ENCODE results near the gene FBXL3. TPM values are rescaled to one million over a fixed set of nuclear protein-coding genes. Genes with fewer than 3 reads are reported as not detected.

Gene FBXL3
- total RNA-seq, 1 experiment from 2014 or later = 16.7 TPM

DNA sequence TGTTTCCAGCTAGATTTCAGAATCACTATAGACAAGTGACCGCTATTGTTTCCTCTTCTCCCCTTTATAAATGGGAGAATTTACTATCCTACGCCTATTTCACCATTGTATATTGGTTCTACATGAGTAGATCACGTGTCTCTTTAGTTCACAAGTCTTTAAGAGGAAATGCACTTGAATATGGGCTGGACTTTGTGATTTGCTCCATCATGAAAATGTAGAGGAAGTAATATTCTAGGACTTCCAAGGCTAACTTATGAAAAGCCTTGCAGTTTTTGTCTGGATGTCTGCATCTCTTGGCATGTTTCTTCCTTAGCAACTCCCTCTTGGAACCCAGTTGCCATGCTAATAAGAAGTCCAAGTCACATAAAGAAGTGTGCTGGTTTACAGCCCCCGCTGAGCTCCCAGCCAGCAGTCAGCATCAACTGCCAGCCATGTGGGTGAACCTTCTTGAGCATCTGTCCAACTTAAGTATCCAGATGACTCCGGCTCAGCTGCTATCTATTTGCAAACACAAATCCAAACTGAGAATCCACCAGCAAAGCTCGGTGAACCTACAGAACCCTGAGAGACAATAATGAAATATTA is 4.8 kb upstream of the FBXL3 start:
- Histone ChIP-seq H3K23me2 (ENCODE audit: insufficient read length, low read depth, low read length, poor library complexity, severe bottlenecking) (peaks cover 4% of the 10 kb centered on the region), H3K27me3 (ENCODE audit: insufficient read depth, low read length) (no peaks in the 10 kb centered on the region), H4K8ac (replicated peaks; ENCODE audit: insufficient read length, low read depth, low read length) (no peak overlapping the region), H4K91ac (ENCODE audit: insufficient read length, low read depth, low read length) (no peak overlapping the region), H3K27ac (ENCODE audit: insufficient read length, low read depth, low read length) (no peak overlapping the region), H2BK120ac (ENCODE audit: low read depth, low read length, poor library complexity, severe bottlenecking) (no peak overlapping the region), H3K4me2 (ENCODE audit: insufficient read depth, insufficient read length, low read length) (no peak overlapping the region), H3K23ac (ENCODE audit: insufficient read length, low read depth, low read length) (no peak overlapping the region), H2BK5ac (ENCODE audit: insufficient read length, low read length) (no peak overlapping the region), H2AK5ac (ENCODE audit: insufficient read length, low read length) (no peak overlapping the region), H3K9me3 (ENCODE audit: control insufficient read depth, low read depth, low read length) (no peaks in the 10 kb centered on the region), H3K4ac (ENCODE audit: low read depth, low read length) (no peak overlapping the region), H4K5ac (ENCODE audit: insufficient read length, low read depth, low read length) (no peak overlapping the region), H3K79me1 (ENCODE audit: insufficient read depth, low read depth, low read length, poor library complexity, severe bottlenecking) (no peaks in the 10 kb centered on the region), H3K18ac (ENCODE audit: insufficient read length, low read depth, low read length) (no peak overlapping the region), H2BK20ac (ENCODE audit: low read depth, low read length, poor library complexity, severe bottlenecking) (no peak overlapping the region), H3K79me2 (ENCODE audit: insufficient read depth, low read length) (no peaks in the 10 kb centered on the region), H2BK15ac (ENCODE audit: low read depth, low read length) (no peak overlapping the region), H3K14ac (ENCODE audit: insufficient read depth, low read length) (no peak overlapping the region), H2AFZ (ENCODE audit: low read length) (no peak overlapping the region), H4K20me1 (ENCODE audit: control insufficient read depth, insufficient read depth, insufficient read length) (no peaks in the 10 kb centered on the region), H2BK12ac (ENCODE audit: insufficient read length, low read depth, low read length) (no peak overlapping the region), H3T11ph (ENCODE audit: low read length) (no peak overlapping the region), H3K9ac (ENCODE audit: extremely low read depth, insufficient read length, low read length) (no peak overlapping the region), H3K4me1 (ENCODE audit: insufficient read depth, low read length) (peaks cover 5% of the 10 kb centered on the region; the same call in 1 of the 2 replicates), H3K56ac (ENCODE audit: insufficient read length, low read depth, low read length) (no peak overlapping the region)
- Mint-ChIP-seq H3K36me3 (ENCODE audit: insufficient read depth in 1 of 3, low read depth in 3 of 3) (no peaks in the 10 kb centered on the region; a peak in 1 of 7 replicates), H3K9me3 (0 out of 5 replicates have a peak, but pooled peaks cover 0 to 3% of the 10 kb centered on the region in 2 experiments), H3K4me1 (peaks cover 7 to 16% of the 10 kb centered on the region in 2 experiments), H3K4me3 (no peak overlapping the region), H3K27ac (no peak overlapping the region; a peak in 1 of 7 replicates), H3K27me3 (ENCODE audit: low read depth) (no peaks in the 10 kb centered on the region; the same call in 1 of the 2 replicates)
- no peak for DNase-seq
- WGBS (ENCODE audit: extremely low coverage, insufficient read length, low lambda C conversion rate) = no CpG with 5 or more reads among the region's 6 CpGs
- TF ChIP-seq, protein P1, sequence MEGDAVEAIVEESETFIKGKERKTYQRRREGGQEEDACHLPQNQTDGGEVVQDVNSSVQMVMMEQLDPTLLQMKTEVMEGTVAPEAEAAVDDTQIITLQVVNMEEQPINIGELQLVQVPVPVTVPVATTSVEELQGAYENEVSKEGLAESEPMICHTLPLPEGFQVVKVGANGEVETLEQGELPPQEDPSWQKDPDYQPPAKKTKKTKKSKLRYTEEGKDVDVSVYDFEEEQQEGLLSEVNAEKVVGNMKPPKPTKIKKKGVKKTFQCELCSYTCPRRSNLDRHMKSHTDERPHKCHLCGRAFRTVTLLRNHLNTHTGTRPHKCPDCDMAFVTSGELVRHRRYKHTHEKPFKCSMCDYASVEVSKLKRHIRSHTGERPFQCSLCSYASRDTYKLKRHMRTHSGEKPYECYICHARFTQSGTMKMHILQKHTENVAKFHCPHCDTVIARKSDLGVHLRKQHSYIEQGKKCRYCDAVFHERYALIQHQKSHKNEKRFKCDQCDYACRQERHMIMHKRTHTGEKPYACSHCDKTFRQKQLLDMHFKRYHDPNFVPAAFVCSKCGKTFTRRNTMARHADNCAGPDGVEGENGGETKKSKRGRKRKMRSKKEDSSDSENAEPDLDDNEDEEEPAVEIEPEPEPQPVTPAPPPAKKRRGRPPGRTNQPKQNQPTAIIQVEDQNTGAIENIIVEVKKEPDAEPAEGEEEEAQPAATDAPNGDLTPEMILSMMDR (conservative IDR thresholded peaks at IDR 0.05) = no peak

Data from H9 (cell line).